ENCODE data around the gene APOD. TPM values are rescaled to one million over a fixed set of nuclear protein-coding genes. Genes with fewer than 3 reads are reported as not detected.
"Not testable (repeated sequence)": the region's sequence is repeated elsewhere in the genome, so short reads cannot be mapped to it uniquely, and the experiment has no call there.

Gene APOD
- total and polyA plus RNA-seq, 2 experiments from 2014 or later, result 9.6 to 27.9 TPM

GRCh38 chr3:195591220-195591619, 7.5 kb upstream of the APOD start:
- H3K36me3 ChIP-seq (replicated peaks; ENCODE audit: insufficient read depth, low read depth), result no peaks in the 10 kb centered on the region
- H3K9me2 ChIP-seq (replicated peaks; ENCODE audit: insufficient read depth), result no peaks in the 10 kb centered on the region
- no peak overlapping the region for H3K4me3 ChIP-seq
- H3K4me1 ChIP-seq (ENCODE audit: insufficient read depth), result peaks cover 13% of the 10 kb centered on the region
- DNase-seq (ENCODE audit: low spot score), result no peak
- H2AFZ ChIP-seq, result no peak overlapping the region
- H3K27me3 ChIP-seq, result no peaks in the 10 kb centered on the region
- TF ChIP-seq EZH2 (IDR thresholded peaks at IDR 0.05; ENCODE audit: borderline replicate concordance) (no peak), EZH2phosphoT487 (IDR thresholded peaks at IDR 0.05; ENCODE audit: low read depth, severe bottlenecking, unreplicated experiment) (no peak), CTCF (IDR thresholded peaks at IDR 0.05; ENCODE audit: poor library complexity) (no peak)
- no peaks in the 10 kb centered on the region for H3K9me3 ChIP-seq (ENCODE audit: low read depth)
- no peak overlapping the region for H3K4me2 ChIP-seq
- H3K27ac ChIP-seq, result no peak overlapping the region
- no peaks in the 10 kb centered on the region for H3K79me2 ChIP-seq
- H4K20me1 ChIP-seq (ENCODE audit: insufficient read depth, poor library complexity, severe bottlenecking), result no peaks in the 10 kb centered on the region
- WGBS (ENCODE audit: low lambda C conversion rate, missing lambda C conversion rate), result 76% methylated on average over 6 of the region's 6 CpGs

- WGBS (ENCODE audit: low lambda C conversion rate, missing lambda C conversion rate), result 92% methylated on average over 2 of the region's 2 CpGs
- not testable (repeated sequence) for DNase-seq (ENCODE audit: low spot score); H3K4me2 ChIP-seq; H3K79me2 ChIP-seq; H3K4me3 ChIP-seq; H3K27me3 ChIP-seq; H4K20me1 ChIP-seq (ENCODE audit: insufficient read depth, poor library complexity, severe bottlenecking); H2AFZ ChIP-seq; H3K9me3 ChIP-seq (ENCODE audit: low read depth); H3K36me3 ChIP-seq (replicated peaks; ENCODE audit: insufficient read depth, low read depth); H3K9me2 ChIP-seq (replicated peaks; ENCODE audit: insufficient read depth)
- H3K4me1 ChIP-seq (ENCODE audit: insufficient read depth), result peaks cover 13% of the 10 kb centered on the region
- peak overlapping the region; percentile 37 for H3K27ac ChIP-seq
Observed at GRCh38 chr3:195590381-195590780, 6.6 kb upstream of the APOD start.

- Histone ChIP-seq H3K4me1 (ENCODE audit: insufficient read depth) (peaks cover 17% of the 10 kb centered on the region), H3K27ac (peak overlapping the region; percentile 37)
- not testable (repeated sequence) for H3K4me2 ChIP-seq; H3K27me3 ChIP-seq; H3K79me2 ChIP-seq; H3K36me3 ChIP-seq (replicated peaks; ENCODE audit: insufficient read depth, low read depth); DNase-seq (ENCODE audit: low spot score); H2AFZ ChIP-seq; H3K4me3 ChIP-seq; H3K9me3 ChIP-seq (ENCODE audit: low read depth); H3K9me2 ChIP-seq (replicated peaks; ENCODE audit: insufficient read depth); H4K20me1 ChIP-seq (ENCODE audit: insufficient read depth, poor library complexity, severe bottlenecking)
- WGBS (ENCODE audit: low lambda C conversion rate, missing lambda C conversion rate), result 66% methylated on average over 6 of the region's 6 CpGs
Observed at GRCh38 chr3:195589796-195590195, 6.1 kb upstream of the APOD start.

GRCh38 chr3:195587824-195588223, 4.1 kb upstream of the APOD start:
- Histone ChIP-seq H3K27ac (no peak overlapping the region), H2AFZ (no peak overlapping the region), H3K4me1 (ENCODE audit: insufficient read depth) (peaks cover 30% of the 10 kb centered on the region), H3K36me3 (replicated peaks; ENCODE audit: insufficient read depth, low read depth) (no peaks in the 10 kb centered on the region), H3K27me3 (no peaks in the 10 kb centered on the region), H4K20me1 (ENCODE audit: insufficient read depth, poor library complexity, severe bottlenecking) (no peaks in the 10 kb centered on the region), H3K4me2 (no peak overlapping the region), H3K9me3 (ENCODE audit: low read depth) (no peaks in the 10 kb centered on the region), H3K79me2 (no peaks in the 10 kb centered on the region), H3K9me2 (replicated peaks; ENCODE audit: insufficient read depth) (no peaks in the 10 kb centered on the region), H3K4me3 (no peak overlapping the region)
- DNase-seq (ENCODE audit: low spot score), result no peak
- TF ChIP-seq CTCF (IDR thresholded peaks at IDR 0.05; ENCODE audit: poor library complexity), result no peak
- no peak for TF ChIP-seq EZH2phosphoT487 (IDR thresholded peaks at IDR 0.05; ENCODE audit: low read depth, severe bottlenecking, unreplicated experiment)
- TF ChIP-seq EZH2 (IDR thresholded peaks at IDR 0.05; ENCODE audit: borderline replicate concordance), result no peak
- WGBS (ENCODE audit: low lambda C conversion rate, missing lambda C conversion rate), result 91% methylated on average over 5 of the region's 5 CpGs

- no peak overlapping the region for H2AFZ ChIP-seq
- H3K9me3 ChIP-seq (ENCODE audit: low read depth), result no peaks in the 10 kb centered on the region
Observed at GRCh38 chr3:195587406-195587805, 3.7 kb upstream of the APOD start.

More at GRCh38 chr3:195587406-195587805, 3.7 kb upstream of the APOD start:
- Histone ChIP-seq H3K4me1 (ENCODE audit: insufficient read depth) (peaks cover 30% of the 10 kb centered on the region), H3K79me2 (no peaks in the 10 kb centered on the region), H3K4me2 (no peak overlapping the region), H3K27me3 (no peaks in the 10 kb centered on the region), H3K36me3 (replicated peaks; ENCODE audit: insufficient read depth, low read depth) (no peaks in the 10 kb centered on the region), H3K9me2 (replicated peaks; ENCODE audit: insufficient read depth) (no peaks in the 10 kb centered on the region), H4K20me1 (ENCODE audit: insufficient read depth, poor library complexity, severe bottlenecking) (no peaks in the 10 kb centered on the region), H3K27ac (no peak overlapping the region), H3K4me3 (no peak overlapping the region)
- WGBS (ENCODE audit: low lambda C conversion rate, missing lambda C conversion rate), result 90% methylated on average over 4 of the region's 4 CpGs
- TF ChIP-seq EZH2 (IDR thresholded peaks at IDR 0.05; ENCODE audit: borderline replicate concordance) (no peak), CTCF (IDR thresholded peaks at IDR 0.05; ENCODE audit: poor library complexity) (no peak), EZH2phosphoT487 (IDR thresholded peaks at IDR 0.05; ENCODE audit: low read depth, severe bottlenecking, unreplicated experiment) (no peak)
- DNase-seq (ENCODE audit: low spot score), result no peak

All from hepatocyte (in vitro differentiated cells).